SU-DHL-6 (cell line): ENCODE data around the gene SCFD2.

Experiments used
- H2AFZ ChIP-seq: fragments of 200-600 bp; sonication (generic); 2 replicates; pipeline ENCODE4 v1.6.1; 2014; ENCODE audit warnings: low read depth, mild to moderate bottlenecking, moderate library complexity, mixed read lengths, antibody characterized with exemption, low read length; ENCODE audit not compliant: severe bottlenecking
- H3F3A ChIP-seq: fragments of 200-600 bp; shearing (Covaris generic); 2 replicates; pipeline ENCODE4 v1.6.0; 2016; ENCODE audit warnings: antibody characterized with exemption, mild to moderate bottlenecking; ENCODE audit not compliant: insufficient read depth
- H3K27ac ChIP-seq: fragments of 200-600 bp; sonication (generic); 2 replicates; pipeline ENCODE4 v1.5.1; 2016; ENCODE audit warnings: low read depth, mild to moderate bottlenecking, low read length, moderate library complexity, mixed read lengths
- H3K27me3 ChIP-seq: fragments of 200-600 bp; sonication (generic), shearing (Covaris generic); 2 replicates; pipeline ENCODE4 v1.6.0; 2014; ENCODE audit warnings: mild to moderate bottlenecking, low read length
- H3K36me3 ChIP-seq: fragments of 200-600 bp; sonication (generic); 2 replicates; pipeline ENCODE4 v1.6.1; 2014; ENCODE audit warnings: mild to moderate bottlenecking, low read length, mixed read lengths
- H3K4me2 ChIP-seq: fragments of 300-600, 200-600 bp; shearing (Covaris generic), sonication (generic); 2 replicates; pipeline ENCODE4 v1.6.0; 2014; ENCODE audit warnings: low read length, low read depth, mild to moderate bottlenecking; ENCODE audit not compliant: poor library complexity, severe bottlenecking
- H3K4me3 ChIP-seq: fragments of 200-600 bp; sonication (generic); 2 replicates; pipeline ENCODE4 v1.5.1; 2014; ENCODE audit warnings: antibody characterized with exemption, low read length, mild to moderate bottlenecking, mixed read lengths; ENCODE audit not compliant: insufficient read depth, poor library complexity, severe bottlenecking
- H3K79me2 ChIP-seq: fragments of 200-600 bp; sonication (generic); 2 replicates; pipeline ENCODE4 v1.6.1; 2014; ENCODE audit warnings: mild to moderate bottlenecking, low read length, moderate library complexity; ENCODE audit not compliant: insufficient read depth
- H3K9ac ChIP-seq: fragments of 200-600 bp; sonication (generic); 2 replicates; pipeline ENCODE4 v1.7.0; 2014; ENCODE audit warnings: mild to moderate bottlenecking, low read length
- H3K9me2 ChIP-seq: fragments of 200-600 bp; sonication (generic); replicated peaks from 2 replicates; pipeline ENCODE4 v1.6.1; 2014; ENCODE audit warnings: low read length; ENCODE audit not compliant: insufficient read depth
- H3K9me3 ChIP-seq: fragments of 200-600 bp; sonication (generic); 2 replicates; pipeline ENCODE4 v1.6.1; 2014; ENCODE audit warnings: low read length, mixed read lengths; ENCODE audit not compliant: insufficient read depth
- H4K20me1 ChIP-seq: fragments of 200-600 bp; sonication (generic); 2 replicates; pipeline ENCODE4 v1.6.1; 2014; ENCODE audit warnings: low read depth, mild to moderate bottlenecking, antibody characterized with exemption, low read length, moderate library complexity, mixed read lengths
- CTCF ChIP-seq: fragments of 200-600 bp; sonication (generic); IDR thresholded peaks from one replicate; pipeline ENCODE4 v1.5.1; 2017; ENCODE audit warnings: antibody characterized with exemption, mild to moderate bottlenecking, low read length, moderate library complexity; ENCODE audit not compliant: insufficient read depth, poor library complexity, severe bottlenecking
- EZH2phosphoT487 ChIP-seq: fragments of 200-600 bp; sonication (generic), shearing (Covaris generic); conservative IDR thresholded peaks from 2 replicates; pipeline ENCODE4 v1.6.1; 2018; ENCODE audit warnings: mild to moderate bottlenecking, antibody characterized with exemption, low read length, moderate library complexity, mixed read lengths

Gene SCFD2

GRCh38 chr4:53309321-53310040 lies 56.4 kb downstream of the SCFD2 start:
- no peak for TF ChIP-seq EZH2phosphoT487
- TF ChIP-seq CTCF, result no peak
- Histone ChIP-seq H3K9me3 (no peaks in the 10 kb centered on the region), H3K36me3 (no peaks in the 10 kb centered on the region), H3K79me2 (no peaks in the 10 kb centered on the region), H3K27ac (no peak overlapping the region), H4K20me1 (no peaks in the 10 kb centered on the region), H3K4me2 (no peak overlapping the region), H3K9ac (no peak overlapping the region), H3K4me3 (no peak overlapping the region), H3F3A (no peaks in the 10 kb centered on the region), H2AFZ (no peak overlapping the region), H3K9me2 (no peaks in the 10 kb centered on the region), H3K27me3 (no peaks in the 10 kb centered on the region)

GRCh38 chr4:53307819-53308780 lies 57.8 kb downstream of the SCFD2 start:
- no peak overlapping the region for H3K4me2 ChIP-seq
- no peaks in the 10 kb centered on the region for H3K9me3 ChIP-seq
- H3K27ac ChIP-seq, result no peak overlapping the region
- no peaks in the 10 kb centered on the region for H3K9me2 ChIP-seq
- H3K36me3 ChIP-seq, result no peaks in the 10 kb centered on the region
- no peaks in the 10 kb centered on the region for H3K27me3 ChIP-seq
- H3K9ac ChIP-seq, result no peak overlapping the region
- H3K4me3 ChIP-seq, result no peak overlapping the region
- TF ChIP-seq EZH2phosphoT487 (no peak), CTCF (no peak)
- H2AFZ ChIP-seq, result no peak overlapping the region
- no peaks in the 10 kb centered on the region for H3K79me2 ChIP-seq
- no peaks in the 10 kb centered on the region for H3F3A ChIP-seq
- no peaks in the 10 kb centered on the region for H4K20me1 ChIP-seq

GRCh38 chr4:53307210-53307609 lies 58.7 kb downstream of the SCFD2 start:
- Histone ChIP-seq H3K27me3 (no peaks in the 10 kb centered on the region), H4K20me1 (no peaks in the 10 kb centered on the region), H3K9ac (no peak overlapping the region), H3K9me3 (no peaks in the 10 kb centered on the region), H3K4me2 (no peak overlapping the region), H3F3A (no peaks in the 10 kb centered on the region), H2AFZ (no peak overlapping the region), H3K36me3 (no peaks in the 10 kb centered on the region), H3K79me2 (no peaks in the 10 kb centered on the region), H3K4me3 (no peak overlapping the region), H3K27ac (no peak overlapping the region), H3K9me2 (no peaks in the 10 kb centered on the region)
- TF ChIP-seq EZH2phosphoT487, result no peak
- no peak for TF ChIP-seq CTCF
